GM23248 (cell line): ENCODE measurements around the gene OXSR1. TPM values are rescaled to one million over a fixed set of nuclear protein-coding genes. Genes with fewer than 3 reads are reported as not detected.
A peak's percentile ranks its signal among the peaks of the same experiment; 100 is the strongest.
"Not testable (repeated sequence)": the region's sequence is repeated elsewhere in the genome, so short reads cannot be mapped to it uniquely, and the experiment has no call there.

Experiments
- DNase-seq: peaks from one replicate; pipeline ENCODE4 v3.0.0-alpha.2; 2015
- H2AFZ ChIP-seq: fragments of 200-600 bp; sonication (generic); 2 replicates; pipeline ENCODE4 v1.6.1; 2016; ENCODE audit warnings: antibody characterized with exemption
- H3F3A ChIP-seq: fragments of 200-600 bp; sonication (generic); 2 replicates; pipeline ENCODE4 v1.6.1; 2016; ENCODE audit warnings: mild to moderate bottlenecking, antibody characterized with exemption, mixed run types; ENCODE audit not compliant: insufficient read depth
- H3K27ac ChIP-seq: fragments of 200-600 bp; sonication (generic); 2 replicates; pipeline ENCODE4 v1.5.1; 2016; ENCODE audit warnings: mild to moderate bottlenecking
- H3K27me3 ChIP-seq: fragments of 200-600 bp; sonication (generic); replicated peaks from 2 replicates; pipeline ENCODE4 v1.6.1; 2016; ENCODE audit warnings: mild to moderate bottlenecking; ENCODE audit not compliant: insufficient read depth
- H3K36me3 ChIP-seq: fragments of 200-600 bp; sonication (generic); 2 replicates; pipeline ENCODE4 v1.6.1; 2016; ENCODE audit warnings: low read depth, mild to moderate bottlenecking
- H3K4me1 ChIP-seq: fragments of 200-600 bp; sonication (generic); 2 replicates; pipeline ENCODE4 v1.6.1; 2016; ENCODE audit warnings: mild to moderate bottlenecking; ENCODE audit not compliant: insufficient read depth
- H3K4me2 ChIP-seq: fragments of 200-600 bp; sonication (generic); one replicate; pipeline ENCODE4 v1.6.1; 2016; ENCODE audit warnings: mild to moderate bottlenecking; ENCODE audit not compliant: unreplicated experiment
- H3K4me3 ChIP-seq: fragments of 200-600 bp; sonication (generic); 2 replicates; pipeline ENCODE4 v1.5.1; 2016; ENCODE audit warnings: mild to moderate bottlenecking
- H3K79me2 ChIP-seq: fragments of 200-600 bp; sonication (generic); 2 replicates; pipeline ENCODE4 v1.6.1; 2016; ENCODE audit warnings: mild to moderate bottlenecking; ENCODE audit not compliant: insufficient read depth
- H3K9ac ChIP-seq: fragments of 200-600 bp; sonication (generic); 2 replicates; pipeline ENCODE4 v1.6.1; 2016; ENCODE audit warnings: mild to moderate bottlenecking
- H3K9me2 ChIP-seq: fragments of 200-600 bp; sonication (generic); 2 replicates; pipeline ENCODE4 v1.6.1; 2016; ENCODE audit warnings: mixed run types, mild to moderate bottlenecking, moderate library complexity; ENCODE audit not compliant: insufficient read depth
- H3K9me3 ChIP-seq: fragments of 200-600 bp; sonication (generic); one replicate; pipeline ENCODE4 v1.6.1; 2017; ENCODE audit warnings: low read depth
- H4K20me1 ChIP-seq: fragments of 200-600 bp; sonication (generic); 2 replicates; pipeline ENCODE4 v1.6.0; 2016; ENCODE audit not compliant: insufficient read depth
- EZH2 ChIP-seq: fragments of 200-600 bp; sonication (generic); IDR thresholded peaks from 2 replicates; pipeline ENCODE4 v1.6.1; 2018; ENCODE audit warnings: antibody characterized with exemption, mild to moderate bottlenecking; ENCODE audit not compliant: insufficient read depth, poor library complexity, severe bottlenecking
- EZH2phosphoT487 ChIP-seq: fragments of 200-600 bp; sonication (generic); IDR thresholded peaks from 2 replicates; pipeline ENCODE4 v1.6.1; 2018; ENCODE audit warnings: antibody characterized with exemption, moderate library complexity, mild to moderate bottlenecking, low read depth; ENCODE audit not compliant: insufficient read depth
- WGBS, 2 experiments: methylation state at CpG; one replicate each; pipeline ENCODE4 v1.1.6; 2015 to 2017; ENCODE audit warnings: low lambda C conversion rate in 2 of 2, low coverage in 1 of 2; ENCODE audit errors: missing lambda C conversion rate in 2 of 2; 5-methylcytosine and 5-hydroxymethylcytosine counted together
- in situ Hi-C: fragments of 300-500 bp; cut with MboI; formaldehyde crosslinking; loops from 2 replicates; pipeline ENCODE4 v1.15.0; 2020
- polyA plus RNA-seq: library from polyadenylated mRNA; unstranded; fragments of >200 nt; fragmentation: Nextera tagmentation; extraction: Ambion mirVana; gene quantifications from 2 replicates; pipeline ENCODE4 v1.2.1, GENCODE V29; 2016
- total RNA-seq: library from RNA; depleted of rRNA; stranded (reverse); fragments of >200 nt; shearing (Covaris generic); gene quantifications from 2 replicates; pipeline ENCODE4 v1.2.3, GENCODE V29; 2014

OXSR1 gene
- total and polyA plus RNA-seq, 2 experiments from 2014 or later, result 17.1 to 29.5 TPM

DNA sequence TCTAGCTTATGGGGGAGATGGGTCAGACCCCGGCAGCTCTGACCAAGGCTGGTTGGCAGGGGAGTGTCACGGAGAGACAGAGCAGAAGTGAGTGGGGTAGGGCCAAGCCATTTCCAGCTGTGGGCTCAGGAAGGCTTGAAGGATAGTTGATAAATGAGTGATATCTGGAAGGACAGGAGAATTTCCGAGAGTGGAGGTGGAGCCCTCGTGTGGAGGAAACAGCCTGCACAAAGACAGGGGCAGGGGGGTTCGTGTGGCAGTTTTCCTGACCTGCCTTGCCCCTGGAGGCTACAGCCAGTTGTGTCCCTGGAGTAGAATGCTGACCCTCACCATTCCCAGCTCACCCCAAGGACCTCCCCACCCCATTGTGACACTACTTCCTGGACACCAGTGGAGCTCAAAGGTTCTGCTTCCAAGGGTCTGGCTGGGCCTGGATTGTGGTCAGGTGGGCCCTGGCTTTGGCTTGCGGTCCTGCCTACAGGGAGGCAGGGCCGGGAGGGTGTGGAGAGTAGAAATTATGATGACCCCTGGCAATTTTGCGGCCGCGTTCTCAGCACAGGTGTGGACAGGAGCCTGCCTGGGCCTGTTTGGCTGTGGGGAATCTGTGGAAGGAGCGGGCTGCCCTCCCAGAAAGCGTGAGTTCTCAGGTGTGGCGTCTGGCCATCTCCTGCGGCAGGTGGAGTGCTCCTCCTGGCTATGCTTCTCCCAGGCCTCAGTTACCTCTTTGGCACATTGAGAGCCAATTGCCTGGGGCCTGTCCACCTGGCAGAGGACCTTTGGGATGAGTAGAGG lies 116.8 kb downstream of the OXSR1 start, which contains the start of gene SLC22A14:
Gene SLC22A14, plus strand, starts transcription at position 400 of the 792 bp plus-strand sequence. CDS start 23,733 bp downstream, outside the sequence.
- Histone ChIP-seq H3K79me2 (no peaks in the 10 kb centered on the region), H4K20me1 (no peaks in the 10 kb centered on the region), H3K36me3 (no peaks in the 10 kb centered on the region), H3F3A (no peaks in the 10 kb centered on the region), H3K9me2 (no peaks in the 10 kb centered on the region), H3K4me1 (peaks cover 6% of the 10 kb centered on the region), H2AFZ (no peak within 1 kb of the TSS), H3K27ac (no peak within 1 kb of the TSS), H3K9ac (no peak within 1 kb of the TSS), H3K4me2 (no peak within 1 kb of the TSS), H3K9me3 (no peaks in the 10 kb centered on the region), H3K4me3 (no peak within 1 kb of the TSS), H3K27me3 (no peaks in the 10 kb centered on the region)
- in situ Hi-C loops, result no loop called here
- DNase-seq, result no peak
- TF ChIP-seq EZH2phosphoT487 (no peak), EZH2 (no peak)
- 95 to 97% methylated on average over 14 of the region's 14 CpGs for WGBS, 2 experiments

DNA sequence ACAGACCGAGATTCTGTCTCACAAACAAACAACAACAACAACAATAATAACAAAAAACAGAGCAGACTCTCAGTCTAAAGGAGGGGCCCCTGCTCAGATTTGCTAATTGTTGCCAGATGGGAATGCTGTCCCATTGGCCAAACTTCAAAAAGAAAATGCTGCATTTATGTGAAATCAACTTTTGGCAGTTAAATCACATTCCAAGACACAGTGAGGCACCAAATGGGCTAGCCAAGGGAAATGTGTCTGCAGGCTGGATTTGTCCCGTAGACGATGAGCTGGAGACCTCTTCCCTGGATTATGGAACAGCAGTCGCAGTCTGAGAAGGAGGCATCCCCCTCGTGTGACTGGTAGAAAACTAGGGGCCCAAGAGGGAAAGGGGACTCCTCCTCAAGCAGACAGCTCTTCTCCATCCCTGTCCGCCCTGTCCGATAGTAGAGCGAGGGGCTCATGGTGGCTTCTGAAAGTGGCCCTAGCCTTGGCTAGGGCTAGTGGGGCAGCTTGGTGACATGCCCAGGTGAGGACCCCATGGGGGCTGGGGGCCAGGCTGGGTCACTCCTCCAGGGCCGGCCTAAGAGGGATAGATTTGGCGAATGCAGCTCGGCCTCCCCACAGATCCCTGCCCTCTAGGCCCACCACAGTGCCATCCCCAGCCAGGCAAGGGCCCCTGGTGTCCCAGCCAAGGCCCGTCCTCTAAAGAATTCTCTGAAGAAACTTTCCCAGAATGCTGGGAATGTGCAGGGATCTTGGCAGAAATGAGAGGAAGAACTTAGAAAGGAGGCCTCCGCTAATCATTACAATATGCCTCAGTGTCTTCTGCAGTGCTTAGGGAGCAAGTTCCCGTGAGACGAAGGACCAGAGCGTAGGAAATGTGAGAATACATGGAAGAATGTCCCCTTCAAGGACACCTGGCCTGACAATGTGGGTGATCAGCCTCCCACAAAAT lies 118.7 kb downstream of the OXSR1 start:
- H3K9me2 ChIP-seq, result no peaks in the 10 kb centered on the region
- no peaks in the 10 kb centered on the region for H3K9me3 ChIP-seq
- DNase-seq, result peak; percentile 90
- WGBS, 2 experiments, result 18 to 19% methylated on average over 15 to 16 of the region's 16 CpGs
- TF ChIP-seq EZH2phosphoT487 (no peak), EZH2 (no peak)
- no peaks in the 10 kb centered on the region for H4K20me1 ChIP-seq
- no peak overlapping the region for H3K4me2 ChIP-seq
- peaks cover 6% of the 10 kb centered on the region for H3K4me1 ChIP-seq
- peak overlapping the region; percentile 15; the same call in 1 of the 2 replicates for H2AFZ ChIP-seq
- no peaks in the 10 kb centered on the region for H3K36me3 ChIP-seq
- in situ Hi-C loops, result no loop called here
- H3F3A ChIP-seq, result no peaks in the 10 kb centered on the region
- H3K4me3 ChIP-seq, result no peak overlapping the region
- peak overlapping the region; percentile 49 for H3K27ac ChIP-seq
- H3K79me2 ChIP-seq, result no peaks in the 10 kb centered on the region
- H3K9ac ChIP-seq, result no peak overlapping the region
- H3K27me3 ChIP-seq, result no peaks in the 10 kb centered on the region

DNA sequence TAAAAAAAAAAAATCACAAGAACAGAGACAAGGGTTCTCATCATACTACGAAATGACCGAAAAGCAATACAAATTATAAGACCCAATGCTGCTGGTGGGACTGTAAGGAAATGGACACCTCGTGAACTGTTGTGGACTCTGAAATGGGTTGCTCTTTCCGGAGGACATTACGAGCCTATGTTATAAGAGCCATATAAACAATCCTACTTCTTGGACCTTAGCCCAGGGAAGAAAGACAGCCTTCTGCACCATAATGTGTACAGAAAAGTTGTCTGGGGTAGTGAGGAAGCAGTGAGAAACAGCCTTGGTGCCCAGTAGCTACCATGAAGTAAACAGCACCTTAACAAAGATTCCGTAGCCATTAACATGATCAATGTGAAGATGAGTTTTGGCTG lies 119.4 kb downstream of the OXSR1 start:
- DNase-seq, result no peak
- no peak overlapping the region for H2AFZ ChIP-seq
- no peaks in the 10 kb centered on the region for H3K9me2 ChIP-seq
- no peak for TF ChIP-seq EZH2
- no peak for TF ChIP-seq EZH2phosphoT487
- no peak overlapping the region for H3K9ac ChIP-seq
- no peak overlapping the region for H3K27ac ChIP-seq
- H3K27me3 ChIP-seq, result no peaks in the 10 kb centered on the region
- peaks cover 6% of the 10 kb centered on the region for H3K4me1 ChIP-seq
- in situ Hi-C loops, result no loop called here
- H3K9me3 ChIP-seq, result no peaks in the 10 kb centered on the region
- H3K4me2 ChIP-seq, result no peak overlapping the region
- H3K36me3 ChIP-seq, result no peaks in the 10 kb centered on the region
- no peaks in the 10 kb centered on the region for H4K20me1 ChIP-seq
- WGBS, 2 experiments, result 48 to 52% methylated on average over 6 of the region's 6 CpGs
- H3K79me2 ChIP-seq, result no peaks in the 10 kb centered on the region
- no peak overlapping the region for H3K4me3 ChIP-seq
- H3F3A ChIP-seq, result no peaks in the 10 kb centered on the region

DNA sequence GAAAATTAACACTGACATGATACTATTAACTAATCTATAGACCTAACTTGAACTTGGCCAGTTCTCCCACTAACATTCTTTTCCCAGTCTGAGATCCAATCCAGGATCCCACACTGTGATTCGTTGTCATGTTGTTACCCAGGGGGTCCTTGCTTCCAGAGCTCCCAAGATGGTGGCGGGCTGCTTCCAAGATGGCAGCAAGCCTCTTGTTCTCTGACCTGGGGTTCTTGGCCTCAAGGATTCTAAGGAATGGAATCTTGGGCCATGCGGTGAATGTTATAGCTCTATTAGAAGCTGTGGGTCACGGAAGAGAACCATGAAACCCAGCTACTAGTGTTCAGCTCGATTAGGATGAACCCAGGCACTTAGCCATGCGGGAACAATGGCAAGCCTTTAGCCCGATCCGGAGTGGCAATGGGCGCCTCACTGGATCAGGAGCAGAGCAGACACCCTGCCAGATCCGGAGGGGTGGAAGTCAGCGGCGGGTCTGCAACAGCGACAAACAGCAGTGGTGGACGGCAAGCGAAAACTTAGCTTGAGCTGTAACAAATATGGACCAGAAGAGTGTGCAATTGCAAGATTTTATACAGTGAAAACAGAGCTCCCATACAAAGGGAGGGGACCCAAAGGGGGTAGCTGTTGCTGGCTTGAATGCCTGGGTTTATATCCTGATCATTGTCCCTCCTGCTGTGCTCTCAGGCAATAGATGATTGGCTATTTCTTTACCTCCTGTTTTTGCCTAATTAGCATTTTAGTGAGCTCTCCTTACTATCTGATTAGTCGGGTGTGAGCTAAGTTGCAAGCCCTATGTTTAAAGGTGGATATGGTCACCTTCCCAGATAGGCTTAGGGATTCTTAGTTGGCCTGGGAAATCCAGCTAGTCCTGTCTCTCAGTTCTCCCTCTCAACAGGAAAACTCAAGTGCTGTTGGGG lies 124.2 kb downstream of the OXSR1 start:
- 88 to 89% methylated on average over 16 of the region's 16 CpGs for WGBS, 2 experiments
- H3K4me3 ChIP-seq, H3K9ac ChIP-seq, H3K9me3 ChIP-seq, H3K9me2 ChIP-seq, in situ Hi-C loops, H3K4me2 ChIP-seq, H2AFZ ChIP-seq, H3K4me1 ChIP-seq, H4K20me1 ChIP-seq, H3K79me2 ChIP-seq, H3F3A ChIP-seq, H3K36me3 ChIP-seq, DNase-seq, H3K27ac ChIP-seq, H3K27me3 ChIP-seq: not testable (repeated sequence)

DNA sequence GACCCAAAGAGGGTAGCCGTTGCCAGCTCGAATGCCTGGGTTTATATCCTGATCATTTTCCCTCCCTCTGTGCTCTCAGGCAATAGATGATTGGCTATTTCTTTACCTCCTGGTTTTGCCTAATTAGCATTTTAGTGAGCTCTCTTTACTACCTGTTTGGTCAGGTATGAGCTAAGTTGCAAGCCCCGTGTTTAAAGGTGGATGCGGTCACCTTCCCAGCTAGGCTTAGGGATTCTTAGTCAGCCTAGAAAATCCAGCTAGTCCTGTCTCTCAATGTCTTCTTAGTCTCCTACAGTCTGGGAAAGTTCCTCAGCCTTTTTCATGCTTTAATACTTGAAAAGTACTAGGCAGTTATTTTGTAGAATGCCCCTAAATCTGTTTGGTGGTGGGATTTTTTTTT lies 131.7 kb downstream of the OXSR1 start:
- H3K9me2 ChIP-seq, DNase-seq, H3K36me3 ChIP-seq, H4K20me1 ChIP-seq, H3K9me3 ChIP-seq, H2AFZ ChIP-seq, H3K4me3 ChIP-seq, H3K4me1 ChIP-seq, H3F3A ChIP-seq, H3K9ac ChIP-seq, H3K27ac ChIP-seq, H3K79me2 ChIP-seq, H3K4me2 ChIP-seq, in situ Hi-C loops, H3K27me3 ChIP-seq: not testable (repeated sequence)
- WGBS, 2 experiments, result 89 to 91% methylated on average over 4 of the region's 4 CpGs
